ENCODE results near the gene DUSP16. TPM values are rescaled to one million over a fixed set of nuclear protein-coding genes. Genes with fewer than 3 reads are reported as not detected.
A peak's percentile ranks its signal among the peaks of the same experiment; 100 is the strongest.

Gene DUSP16, protein sequence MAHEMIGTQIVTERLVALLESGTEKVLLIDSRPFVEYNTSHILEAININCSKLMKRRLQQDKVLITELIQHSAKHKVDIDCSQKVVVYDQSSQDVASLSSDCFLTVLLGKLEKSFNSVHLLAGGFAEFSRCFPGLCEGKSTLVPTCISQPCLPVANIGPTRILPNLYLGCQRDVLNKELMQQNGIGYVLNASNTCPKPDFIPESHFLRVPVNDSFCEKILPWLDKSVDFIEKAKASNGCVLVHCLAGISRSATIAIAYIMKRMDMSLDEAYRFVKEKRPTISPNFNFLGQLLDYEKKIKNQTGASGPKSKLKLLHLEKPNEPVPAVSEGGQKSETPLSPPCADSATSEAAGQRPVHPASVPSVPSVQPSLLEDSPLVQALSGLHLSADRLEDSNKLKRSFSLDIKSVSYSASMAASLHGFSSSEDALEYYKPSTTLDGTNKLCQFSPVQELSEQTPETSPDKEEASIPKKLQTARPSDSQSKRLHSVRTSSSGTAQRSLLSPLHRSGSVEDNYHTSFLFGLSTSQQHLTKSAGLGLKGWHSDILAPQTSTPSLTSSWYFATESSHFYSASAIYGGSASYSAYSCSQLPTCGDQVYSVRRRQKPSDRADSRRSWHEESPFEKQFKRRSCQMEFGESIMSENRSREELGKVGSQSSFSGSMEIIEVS
- polyA plus RNA-seq (2012; ENCODE audit: low read depth, missing spikeins) = 22.6 TPM

DNA sequence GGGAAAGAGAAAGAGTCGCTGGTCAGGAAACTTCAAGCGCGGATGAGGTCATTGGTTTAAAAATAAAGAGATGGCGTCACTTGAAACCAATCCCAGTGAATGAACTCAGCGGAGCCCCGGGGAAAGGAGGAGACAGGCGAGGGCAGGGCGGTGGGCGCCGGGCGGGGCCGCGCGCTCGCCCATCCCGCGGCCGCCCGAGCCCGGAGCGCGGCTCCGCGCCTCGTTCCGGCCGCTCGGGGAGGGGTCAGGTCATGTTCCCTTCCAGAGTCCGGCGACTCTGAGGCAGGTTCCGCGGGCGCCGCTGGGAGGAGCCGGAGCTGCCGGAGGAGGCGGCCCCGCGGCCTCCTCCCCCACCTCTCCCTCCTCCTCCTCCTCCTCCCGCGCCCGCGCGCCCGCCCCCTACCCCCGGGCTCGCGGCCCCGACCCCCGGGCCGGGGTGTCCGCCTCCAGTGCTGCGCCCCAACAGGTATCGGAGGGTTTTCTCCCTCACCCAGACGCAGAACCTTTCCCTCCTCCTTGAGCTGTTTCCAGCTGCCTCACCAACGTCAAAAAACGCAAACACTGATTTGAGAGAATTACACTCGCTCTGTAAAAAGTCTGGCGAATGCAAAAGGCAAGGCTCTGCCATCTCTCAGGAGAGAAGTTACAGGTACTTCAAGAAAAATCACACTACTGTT is at the start of gene DUSP16:
DUSP16 (minus strand) TSS at position 279 of the 677 bp plus-strand sequence. CDS start 41,765 bp downstream, outside the sequence.
- DNase-seq (ENCODE audit: insufficient read length, low spot score) (peak; percentile 61), FAIRE-seq (peak; percentile 85)
- TF ChIP-seq PAX5 (IDR thresholded peaks at IDR 0.05; ENCODE audit: insufficient read depth, low read length, severe bottlenecking) (no peak), POLR2A (IDR thresholded peaks at IDR 0.05; ENCODE audit: low read depth, low read length) (peak; percentile 56; the same call in 1 of the 2 replicates), TAF1 (IDR thresholded peaks at IDR 0.05; ENCODE audit: low read depth, low read length) (peak; percentile 35; the same call in 1 of the 2 replicates), POLR2AphosphoS5 (IDR thresholded peaks at IDR 0.05; ENCODE audit: low read depth, low read length) (peak; percentile 65; the same call in 1 of the 2 replicates), SPI1 (IDR thresholded peaks at IDR 0.05; ENCODE audit: low read depth, low read length) (no peak), POU2F2 (IDR thresholded peaks at IDR 0.05; ENCODE audit: low read depth, low read length) (no peak)

DNA sequence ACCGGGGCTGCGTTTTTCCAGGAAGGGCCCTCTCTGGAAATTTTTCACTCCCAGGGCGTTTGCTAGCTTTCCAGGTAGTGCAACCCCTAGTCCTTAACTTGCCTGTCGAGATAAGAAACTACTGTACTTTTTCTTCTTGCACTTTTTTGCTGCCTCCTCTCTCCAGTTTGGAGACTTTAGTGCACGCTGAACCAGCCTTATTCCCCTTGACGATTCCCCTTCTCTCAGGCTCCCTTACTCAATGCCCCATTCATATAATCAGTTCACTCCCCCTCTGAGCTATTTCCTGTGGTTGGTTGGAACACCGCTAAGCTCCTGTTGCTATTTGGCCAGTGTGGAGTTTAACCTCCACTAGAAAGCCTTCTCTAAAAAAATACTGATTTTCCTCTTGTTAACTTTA is 49.7 kb upstream of the DUSP16 start:
- TF ChIP-seq POLR2A (IDR thresholded peaks at IDR 0.05; ENCODE audit: low read depth, low read length) (no peak), PAX5 (IDR thresholded peaks at IDR 0.05; ENCODE audit: insufficient read depth, low read length, severe bottlenecking) (no peak)
- FAIRE-seq (no peak), DNase-seq (ENCODE audit: insufficient read length, low spot score) (peak; percentile 25)

DNA sequence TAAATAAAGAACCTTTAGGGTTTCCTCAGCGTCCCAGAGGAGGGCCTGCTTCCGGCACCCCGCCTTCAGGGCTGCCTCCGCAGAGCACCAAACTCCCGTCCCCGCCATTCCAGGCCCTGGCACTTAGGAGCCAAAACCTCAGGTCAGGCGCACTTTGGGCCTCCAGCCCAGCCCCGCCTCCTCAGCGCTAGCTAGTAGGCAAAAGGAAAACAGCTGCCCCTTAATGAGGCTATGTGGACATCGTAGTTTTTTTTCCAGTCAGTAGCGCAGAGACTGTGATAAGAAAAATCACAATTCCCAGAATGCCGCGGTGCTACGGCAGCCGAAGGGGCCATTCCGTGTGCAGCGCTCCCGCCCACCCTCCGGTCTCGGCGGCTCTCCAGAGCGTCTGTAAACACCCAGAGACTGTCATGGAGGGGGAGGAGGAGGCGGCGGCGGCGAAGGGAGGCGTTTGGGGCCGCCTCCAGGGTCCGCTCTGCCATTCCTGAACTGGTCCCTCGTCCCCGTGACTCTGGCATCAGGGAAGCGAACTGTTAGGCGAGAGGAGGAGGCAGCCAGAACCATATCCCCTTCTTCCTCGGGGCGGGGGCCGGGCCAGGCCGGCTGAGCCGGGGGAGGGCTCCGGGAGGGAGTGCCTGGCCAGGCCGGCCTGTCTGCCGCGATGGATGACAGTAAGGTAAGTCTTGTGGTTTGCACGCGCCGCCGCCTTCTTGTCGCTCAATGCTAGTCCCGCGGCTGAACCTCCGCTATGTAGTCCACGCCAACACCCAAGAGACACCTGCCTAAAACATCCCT is 49.0 kb upstream of the DUSP16 start, which contains the start of gene CREBL2:
CREBL2 (plus strand) TSS at position 365 of the 795 bp plus-strand sequence; CDS start at position 662, 297 bp downstream.
- FAIRE-seq = peak; percentile 92
- DNase-seq (ENCODE audit: insufficient read length, low spot score) = peak; percentile 73
- TF ChIP-seq POLR2AphosphoS5 (IDR thresholded peaks at IDR 0.05; ENCODE audit: low read depth, low read length) = peak; percentile 65
- TF ChIP-seq POLR2A (IDR thresholded peaks at IDR 0.05; ENCODE audit: low read depth, low read length) = peak; percentile 45
- TF ChIP-seq PAX5 (IDR thresholded peaks at IDR 0.05; ENCODE audit: insufficient read depth, low read length, severe bottlenecking) = no peak

DNA sequence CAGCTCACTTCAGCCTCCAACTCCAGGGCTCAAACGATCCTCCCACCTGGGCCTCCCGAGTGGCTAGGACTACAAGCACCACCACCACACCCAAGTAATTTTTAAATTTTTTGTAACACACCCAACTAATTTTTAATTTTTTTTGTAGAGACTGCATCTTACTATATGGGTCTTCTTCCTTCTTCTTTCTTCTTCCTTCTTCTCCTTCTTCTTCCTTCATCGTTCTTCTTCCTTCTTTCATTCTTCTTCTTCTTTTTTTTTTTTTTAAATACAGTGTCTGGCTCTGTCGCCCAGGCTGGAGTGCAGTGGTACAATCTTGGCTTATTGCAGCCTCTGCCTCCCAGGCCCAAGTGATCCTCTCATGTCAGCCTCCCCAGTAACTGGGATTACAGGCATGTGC is 48.0 kb upstream of the DUSP16 start:
- TF ChIP-seq POLR2AphosphoS5 (IDR thresholded peaks at IDR 0.05; ENCODE audit: low read depth, low read length) (no peak), POU2F2 (IDR thresholded peaks at IDR 0.05; ENCODE audit: low read depth, low read length) (no peak), PAX5 (IDR thresholded peaks at IDR 0.05; ENCODE audit: insufficient read depth, low read length, severe bottlenecking) (no peak), POLR2A (IDR thresholded peaks at IDR 0.05; ENCODE audit: low read depth, low read length) (no peak), TAF1 (IDR thresholded peaks at IDR 0.05; ENCODE audit: low read depth, low read length) (no peak)
- FAIRE-seq = no peak
- no peak for DNase-seq (ENCODE audit: insufficient read length, low spot score)

DNA sequence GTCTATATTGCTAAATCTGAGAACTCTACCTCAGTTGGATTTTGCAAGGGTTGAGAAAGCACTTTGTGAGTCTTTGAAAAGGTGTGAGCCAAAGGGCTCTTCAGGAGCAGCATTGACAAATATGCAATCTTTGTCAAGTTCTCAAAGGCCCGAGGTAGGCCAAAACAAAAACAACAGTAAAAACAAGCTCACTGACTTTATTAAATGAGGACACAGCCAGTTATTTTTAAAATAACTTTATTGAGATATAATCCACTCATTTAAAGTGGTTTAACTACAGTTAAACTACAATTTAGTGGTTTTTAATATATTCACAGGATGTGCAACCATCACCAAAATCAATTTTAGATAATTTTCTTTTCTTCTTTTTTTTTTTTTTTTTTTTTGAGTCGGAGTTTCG is 47.0 kb upstream of the DUSP16 start:
- DNase-seq (ENCODE audit: insufficient read length, low spot score) (no peak), FAIRE-seq (no peak)
- TF ChIP-seq POU2F2 (IDR thresholded peaks at IDR 0.05; ENCODE audit: low read depth, low read length) (no peak), POLR2AphosphoS5 (IDR thresholded peaks at IDR 0.05; ENCODE audit: low read depth, low read length) (no peak), TAF1 (IDR thresholded peaks at IDR 0.05; ENCODE audit: low read depth, low read length) (no peak), POLR2A (IDR thresholded peaks at IDR 0.05; ENCODE audit: low read depth, low read length) (no peak), PAX5 (IDR thresholded peaks at IDR 0.05; ENCODE audit: insufficient read depth, low read length, severe bottlenecking) (no peak), SPI1 (IDR thresholded peaks at IDR 0.05; ENCODE audit: low read depth, low read length) (no peak)

DNA sequence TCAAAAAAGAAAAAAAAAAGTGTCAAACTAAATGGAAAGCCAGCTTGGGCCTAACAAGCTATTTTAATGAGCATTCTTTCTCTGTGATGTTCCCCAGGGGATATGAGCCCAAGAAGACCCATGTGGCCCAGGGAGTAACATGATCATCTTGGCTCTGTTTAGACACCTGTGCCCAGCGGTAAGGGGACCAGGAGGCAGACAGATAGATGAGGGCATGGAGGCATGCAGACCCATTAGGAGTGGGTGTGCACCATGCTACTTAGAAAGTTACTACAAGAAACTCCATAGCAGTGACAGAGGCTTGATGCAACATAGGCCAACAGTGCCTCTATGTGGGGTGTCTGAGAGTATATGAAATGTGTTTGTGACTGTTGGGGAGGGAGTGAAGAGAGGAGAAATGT is 45.9 kb upstream of the DUSP16 start:
- DNase-seq (ENCODE audit: insufficient read length, low spot score) (no peak), FAIRE-seq (peak; percentile 71)
- TF ChIP-seq POLR2A (IDR thresholded peaks at IDR 0.05; ENCODE audit: low read depth, low read length) (no peak), SPI1 (IDR thresholded peaks at IDR 0.05; ENCODE audit: low read depth, low read length) (no peak), POLR2AphosphoS5 (IDR thresholded peaks at IDR 0.05; ENCODE audit: low read depth, low read length) (no peak), TAF1 (IDR thresholded peaks at IDR 0.05; ENCODE audit: low read depth, low read length) (no peak), POU2F2 (IDR thresholded peaks at IDR 0.05; ENCODE audit: low read depth, low read length) (no peak), PAX5 (IDR thresholded peaks at IDR 0.05; ENCODE audit: insufficient read depth, low read length, severe bottlenecking) (no peak)

DNA sequence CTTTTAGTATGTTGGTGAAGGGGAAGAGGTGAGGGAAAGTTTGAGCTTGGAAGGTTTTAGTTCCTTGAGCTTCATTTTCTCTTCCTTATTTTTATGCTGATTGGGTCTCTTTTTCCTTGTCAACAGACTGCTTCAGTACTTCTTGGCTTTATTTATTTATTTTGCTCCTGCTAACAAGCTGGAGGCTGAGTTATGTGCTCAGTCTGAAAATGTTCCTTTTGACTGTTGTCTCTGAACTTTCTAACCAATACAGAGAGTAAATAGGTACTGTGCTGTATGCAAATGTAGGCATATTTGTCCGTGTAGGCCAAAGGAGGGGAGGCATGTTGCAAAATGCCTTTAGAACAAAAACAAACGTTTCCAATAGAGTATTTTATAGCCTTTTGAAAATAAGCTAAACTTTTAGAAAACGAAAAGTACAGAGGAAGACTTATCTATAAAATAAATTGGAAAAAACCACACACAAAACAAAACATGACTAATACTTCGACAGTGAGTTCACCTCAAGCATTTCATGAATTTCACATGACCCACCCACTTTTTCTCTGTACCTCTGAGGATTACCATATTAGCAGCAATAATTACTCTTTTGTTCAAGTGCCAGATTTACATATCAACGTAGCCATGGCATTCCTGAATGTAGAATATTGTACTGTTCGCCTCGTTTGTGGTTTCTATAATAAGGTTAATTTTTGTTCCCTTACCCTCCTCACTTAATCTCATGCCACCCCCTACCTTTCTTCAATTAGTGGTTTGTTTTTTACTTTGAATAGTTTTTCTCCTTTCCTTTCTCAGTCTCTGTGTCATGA is 44.3 kb upstream of the DUSP16 start:
- FAIRE-seq (peak; percentile 85), DNase-seq (ENCODE audit: insufficient read length, low spot score) (no peak)
- TF ChIP-seq POLR2A (IDR thresholded peaks at IDR 0.05; ENCODE audit: low read depth, low read length) (no peak), TAF1 (IDR thresholded peaks at IDR 0.05; ENCODE audit: low read depth, low read length) (no peak), POLR2AphosphoS5 (IDR thresholded peaks at IDR 0.05; ENCODE audit: low read depth, low read length) (no peak), SPI1 (IDR thresholded peaks at IDR 0.05; ENCODE audit: low read depth, low read length) (peak; percentile 69), PAX5 (IDR thresholded peaks at IDR 0.05; ENCODE audit: insufficient read depth, low read length, severe bottlenecking) (no peak), POU2F2 (IDR thresholded peaks at IDR 0.05; ENCODE audit: low read depth, low read length) (peak; percentile 79; the same call in 1 of the 2 replicates)

DNA sequence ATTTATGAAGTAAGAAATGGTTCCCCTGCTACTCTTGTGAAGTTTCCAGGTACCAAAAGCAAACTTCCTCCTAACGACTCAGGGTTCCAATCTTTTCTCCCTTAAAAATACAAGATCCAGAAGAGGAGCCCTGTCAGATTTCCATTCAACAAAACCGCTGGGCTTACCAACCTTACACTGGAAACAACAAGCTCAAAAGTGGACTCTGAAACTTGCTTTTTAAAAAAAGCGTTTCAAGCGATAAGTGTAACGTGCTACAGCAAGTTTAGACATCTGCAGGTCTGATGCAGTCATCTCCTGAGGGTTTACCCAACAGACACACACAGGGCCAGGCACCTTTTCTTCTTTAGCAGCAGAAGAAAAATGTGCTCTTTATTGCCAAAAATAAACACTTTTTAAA is 42.1 kb upstream of the DUSP16 start:
- TF ChIP-seq SPI1 (IDR thresholded peaks at IDR 0.05; ENCODE audit: low read depth, low read length) = no peak
- TF ChIP-seq TAF1 (IDR thresholded peaks at IDR 0.05; ENCODE audit: low read depth, low read length) = no peak
- no peak for TF ChIP-seq POLR2A (IDR thresholded peaks at IDR 0.05; ENCODE audit: low read depth, low read length)
- no peak for TF ChIP-seq PAX5 (IDR thresholded peaks at IDR 0.05; ENCODE audit: insufficient read depth, low read length, severe bottlenecking)
- TF ChIP-seq POU2F2 (IDR thresholded peaks at IDR 0.05; ENCODE audit: low read depth, low read length) = no peak
- no peak for TF ChIP-seq POLR2AphosphoS5 (IDR thresholded peaks at IDR 0.05; ENCODE audit: low read depth, low read length)
- no peak for FAIRE-seq
- no peak for DNase-seq (ENCODE audit: insufficient read length, low spot score)
